ENCODE results near the gene TMA7.

DNA sequence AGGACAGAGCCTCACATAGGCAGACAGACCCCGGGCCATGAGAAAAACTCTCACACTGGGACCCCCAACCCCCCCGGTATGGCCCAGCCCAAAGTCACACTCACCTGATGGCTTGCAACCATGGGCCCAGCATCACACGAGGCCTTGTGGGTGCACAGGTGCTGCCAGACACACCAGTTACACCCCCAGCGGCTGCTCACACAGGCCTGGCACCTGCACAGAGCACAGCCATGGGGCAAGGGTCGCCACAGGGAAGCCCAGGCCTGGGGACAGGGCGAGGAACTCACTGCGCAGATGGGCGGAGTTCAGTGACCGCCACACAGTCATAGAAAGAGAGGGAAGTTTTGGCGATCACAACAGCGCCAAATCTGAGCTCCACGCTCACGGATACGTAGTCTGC, 19.5 kb upstream of the TMA7 start:
- no peak for TF ChIP-seq EP300 (IDR thresholded peaks at IDR 0.05)
- TF ChIP-seq, protein P1, sequence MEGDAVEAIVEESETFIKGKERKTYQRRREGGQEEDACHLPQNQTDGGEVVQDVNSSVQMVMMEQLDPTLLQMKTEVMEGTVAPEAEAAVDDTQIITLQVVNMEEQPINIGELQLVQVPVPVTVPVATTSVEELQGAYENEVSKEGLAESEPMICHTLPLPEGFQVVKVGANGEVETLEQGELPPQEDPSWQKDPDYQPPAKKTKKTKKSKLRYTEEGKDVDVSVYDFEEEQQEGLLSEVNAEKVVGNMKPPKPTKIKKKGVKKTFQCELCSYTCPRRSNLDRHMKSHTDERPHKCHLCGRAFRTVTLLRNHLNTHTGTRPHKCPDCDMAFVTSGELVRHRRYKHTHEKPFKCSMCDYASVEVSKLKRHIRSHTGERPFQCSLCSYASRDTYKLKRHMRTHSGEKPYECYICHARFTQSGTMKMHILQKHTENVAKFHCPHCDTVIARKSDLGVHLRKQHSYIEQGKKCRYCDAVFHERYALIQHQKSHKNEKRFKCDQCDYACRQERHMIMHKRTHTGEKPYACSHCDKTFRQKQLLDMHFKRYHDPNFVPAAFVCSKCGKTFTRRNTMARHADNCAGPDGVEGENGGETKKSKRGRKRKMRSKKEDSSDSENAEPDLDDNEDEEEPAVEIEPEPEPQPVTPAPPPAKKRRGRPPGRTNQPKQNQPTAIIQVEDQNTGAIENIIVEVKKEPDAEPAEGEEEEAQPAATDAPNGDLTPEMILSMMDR (IDR thresholded peaks at IDR 0.05): no peak
- TF ChIP-seq POLR2A (IDR thresholded peaks at IDR 0.05): no peak

Measured in sigmoid colon (tissue), 4 donors.